ENCODE data around the gene MAN2A1. TPM values are rescaled to one million over a fixed set of nuclear protein-coding genes. Genes with fewer than 3 reads are reported as not detected.

The MAN2A1 gene
- total RNA-seq, 4 donors from 2014 or later = 38.3 to 51.9 (median 46.2) TPM

- TF ChIP-seq, protein P1, sequence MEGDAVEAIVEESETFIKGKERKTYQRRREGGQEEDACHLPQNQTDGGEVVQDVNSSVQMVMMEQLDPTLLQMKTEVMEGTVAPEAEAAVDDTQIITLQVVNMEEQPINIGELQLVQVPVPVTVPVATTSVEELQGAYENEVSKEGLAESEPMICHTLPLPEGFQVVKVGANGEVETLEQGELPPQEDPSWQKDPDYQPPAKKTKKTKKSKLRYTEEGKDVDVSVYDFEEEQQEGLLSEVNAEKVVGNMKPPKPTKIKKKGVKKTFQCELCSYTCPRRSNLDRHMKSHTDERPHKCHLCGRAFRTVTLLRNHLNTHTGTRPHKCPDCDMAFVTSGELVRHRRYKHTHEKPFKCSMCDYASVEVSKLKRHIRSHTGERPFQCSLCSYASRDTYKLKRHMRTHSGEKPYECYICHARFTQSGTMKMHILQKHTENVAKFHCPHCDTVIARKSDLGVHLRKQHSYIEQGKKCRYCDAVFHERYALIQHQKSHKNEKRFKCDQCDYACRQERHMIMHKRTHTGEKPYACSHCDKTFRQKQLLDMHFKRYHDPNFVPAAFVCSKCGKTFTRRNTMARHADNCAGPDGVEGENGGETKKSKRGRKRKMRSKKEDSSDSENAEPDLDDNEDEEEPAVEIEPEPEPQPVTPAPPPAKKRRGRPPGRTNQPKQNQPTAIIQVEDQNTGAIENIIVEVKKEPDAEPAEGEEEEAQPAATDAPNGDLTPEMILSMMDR (IDR thresholded peaks at IDR 0.05) = no peak
- ATAC-seq (ENCODE audit: low FRiP score) (no peak), DNase-seq (ENCODE audit: low spot score) (no peak)
These were observed 14.1 kb downstream of the MAN2A1 start for GRCh38 chr5:109703829-109704228.

GRCh38 chr5:109704282-109704952, 14.7 kb downstream of the MAN2A1 start:
- DNase-seq (ENCODE audit: low spot score) = no peak
- TF ChIP-seq, protein P1 (IDR thresholded peaks at IDR 0.05) = no peak
- no peak for ATAC-seq (ENCODE audit: low FRiP score)

DNA sequence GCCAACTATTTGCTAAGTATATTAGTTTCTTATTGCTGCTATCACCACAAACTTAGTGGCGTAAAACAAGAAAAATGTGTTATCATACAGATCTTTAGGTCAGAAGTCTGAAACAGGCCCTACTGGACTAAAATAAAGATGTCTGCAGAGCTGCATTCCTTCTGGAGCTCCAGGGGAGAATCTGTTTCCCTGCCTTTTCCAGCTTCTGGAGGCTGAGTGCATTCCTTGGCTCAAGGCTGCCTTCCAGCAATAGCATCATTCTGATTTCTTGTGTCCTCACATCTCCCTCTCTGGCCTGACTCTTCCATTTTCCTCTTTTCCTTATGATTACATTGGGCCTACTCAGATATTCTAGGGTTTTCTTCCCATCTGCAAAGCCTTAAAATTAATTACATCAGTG, 15.9 kb downstream of the MAN2A1 start:
- TF ChIP-seq, protein P1 (IDR thresholded peaks at IDR 0.05) = no peak
- ATAC-seq (ENCODE audit: low FRiP score) (no peak), DNase-seq (ENCODE audit: low spot score) (no peak)

GRCh38 chr5:109706095-109706494, 16.4 kb downstream of the MAN2A1 start:
- ATAC-seq (ENCODE audit: low FRiP score) = no peak
- DNase-seq (ENCODE audit: low spot score) = no peak
- TF ChIP-seq, protein P1 (IDR thresholded peaks at IDR 0.05) = no peak

GRCh38 chr5:109707531-109707930, 17.8 kb downstream of the MAN2A1 start:
- ATAC-seq (ENCODE audit: low FRiP score) = no peak

GRCh38 chr5:109708813-109709212, 19.1 kb downstream of the MAN2A1 start:
- no peak for DNase-seq (ENCODE audit: low spot score)
- ATAC-seq (ENCODE audit: low FRiP score) = no peak
- TF ChIP-seq, protein P1 (IDR thresholded peaks at IDR 0.05) = no peak

More at GRCh38 chr5:109707531-109707930, 17.8 kb downstream of the MAN2A1 start:
- DNase-seq (ENCODE audit: low spot score) = no peak
- TF ChIP-seq, protein P1 (IDR thresholded peaks at IDR 0.05) = no peak

DNA sequence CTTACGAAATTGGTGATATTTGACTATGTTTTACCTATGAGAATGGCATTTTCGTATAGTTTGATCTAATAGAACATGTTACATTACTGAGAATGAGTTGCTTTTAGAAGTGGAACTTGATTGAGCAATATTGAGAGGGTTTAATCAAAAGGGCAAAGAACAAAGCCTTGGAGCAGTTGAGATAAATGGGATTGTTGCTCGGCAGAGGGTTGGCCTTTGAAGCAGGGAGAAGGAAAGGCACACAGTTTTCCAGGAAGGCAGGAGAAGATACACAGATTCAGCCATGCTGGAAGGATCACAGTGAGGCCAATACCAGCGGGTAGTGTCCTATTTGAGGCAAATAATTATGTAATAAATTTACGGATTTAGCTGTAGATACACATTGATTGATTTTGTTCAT, 19.5 kb downstream of the MAN2A1 start:
- DNase-seq (ENCODE audit: low spot score) (no peak), ATAC-seq (ENCODE audit: low FRiP score) (no peak)
- TF ChIP-seq, protein P1 (IDR thresholded peaks at IDR 0.05) = no peak
